Omental fat pad (tissue), 4 donors: ENCODE measurements around the gene SLC15A2. TPM values are rescaled to one million over a fixed set of nuclear protein-coding genes. Genes with fewer than 3 reads are reported as not detected.

Experiments
- ATAC-seq: fragments of 150-250 bp; one replicate; pipeline ENCODE4 v1.9.1; 2016; ENCODE audit warnings: mild to moderate bottlenecking, moderate library complexity; ENCODE audit not compliant: low FRiP score
- DNase-seq: peaks from one replicate; pipeline ENCODE4 v3.0.0-alpha.2; 2019; ENCODE audit warnings: low spot score
- total RNA-seq, 4 donors: library from RNA; depleted of rRNA; stranded (reverse); fragments of >200 nt; gene quantifications; one replicate each; pipeline ENCODE4 v1.1.0, GENCODE V29; 2016
- TF ChIP-seq, protein P1 (sequence below), 3 donors: fragments of 450-650 bp; IDR thresholded peaks; one replicate each; pipeline ENCODE4 v1.5.1; 2016 to 2017; ENCODE audit warnings: antibody characterized with exemption in 3 of 3, mild to moderate bottlenecking in 3 of 3, moderate library complexity in 2 of 3

SLC15A2 gene
- total RNA-seq, 4 donors from 2014 or later = 1.7 to 2.8 (median 2.0) TPM

DNA sequence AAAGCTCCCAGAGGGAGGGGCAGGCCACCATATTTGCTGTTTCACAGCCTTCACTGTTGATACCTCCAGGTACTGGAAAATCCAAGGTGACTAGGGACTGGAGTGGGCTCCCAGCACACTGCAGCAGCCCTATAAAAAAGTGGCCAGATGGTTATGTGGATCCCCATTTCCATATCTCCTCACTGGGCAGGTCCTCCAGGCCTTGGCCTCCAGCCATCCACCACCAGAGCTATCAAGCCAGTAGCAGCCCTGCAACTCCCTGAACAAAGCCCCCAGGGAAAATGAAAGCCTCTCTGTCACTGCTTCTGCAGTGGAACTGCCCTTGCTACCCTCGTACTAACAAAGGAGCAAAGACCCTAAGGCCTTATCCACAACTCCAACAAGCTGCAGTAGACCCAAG is 69.4 kb downstream of the SLC15A2 start:
- DNase-seq (no peak), ATAC-seq (no peak)
- TF ChIP-seq, protein P1, sequence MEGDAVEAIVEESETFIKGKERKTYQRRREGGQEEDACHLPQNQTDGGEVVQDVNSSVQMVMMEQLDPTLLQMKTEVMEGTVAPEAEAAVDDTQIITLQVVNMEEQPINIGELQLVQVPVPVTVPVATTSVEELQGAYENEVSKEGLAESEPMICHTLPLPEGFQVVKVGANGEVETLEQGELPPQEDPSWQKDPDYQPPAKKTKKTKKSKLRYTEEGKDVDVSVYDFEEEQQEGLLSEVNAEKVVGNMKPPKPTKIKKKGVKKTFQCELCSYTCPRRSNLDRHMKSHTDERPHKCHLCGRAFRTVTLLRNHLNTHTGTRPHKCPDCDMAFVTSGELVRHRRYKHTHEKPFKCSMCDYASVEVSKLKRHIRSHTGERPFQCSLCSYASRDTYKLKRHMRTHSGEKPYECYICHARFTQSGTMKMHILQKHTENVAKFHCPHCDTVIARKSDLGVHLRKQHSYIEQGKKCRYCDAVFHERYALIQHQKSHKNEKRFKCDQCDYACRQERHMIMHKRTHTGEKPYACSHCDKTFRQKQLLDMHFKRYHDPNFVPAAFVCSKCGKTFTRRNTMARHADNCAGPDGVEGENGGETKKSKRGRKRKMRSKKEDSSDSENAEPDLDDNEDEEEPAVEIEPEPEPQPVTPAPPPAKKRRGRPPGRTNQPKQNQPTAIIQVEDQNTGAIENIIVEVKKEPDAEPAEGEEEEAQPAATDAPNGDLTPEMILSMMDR (IDR thresholded peaks at IDR 0.05) = no peak

DNA sequence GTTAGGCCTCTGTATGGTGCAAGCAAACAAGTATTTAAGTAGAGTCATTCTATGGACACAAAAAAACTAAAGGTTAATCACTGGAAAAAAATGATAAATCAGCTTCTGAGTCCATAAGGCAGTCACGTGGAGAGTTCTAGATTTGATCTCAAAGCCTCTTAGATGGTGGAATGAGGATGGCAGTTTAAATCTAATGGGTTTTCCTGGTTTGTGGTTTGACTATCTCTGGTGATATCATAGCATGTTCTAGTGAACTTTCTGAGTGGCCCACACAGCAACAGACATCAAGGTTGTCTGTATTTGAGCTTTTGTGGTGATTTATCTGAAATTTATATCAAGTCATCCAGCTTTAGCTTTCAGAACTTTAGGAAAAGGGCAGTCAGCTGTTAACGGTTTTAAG is 75.4 kb downstream of the SLC15A2 start:
- TF ChIP-seq, protein P1 (IDR thresholded peaks at IDR 0.05) = no peak
- ATAC-seq (no peak), DNase-seq (no peak)

DNA sequence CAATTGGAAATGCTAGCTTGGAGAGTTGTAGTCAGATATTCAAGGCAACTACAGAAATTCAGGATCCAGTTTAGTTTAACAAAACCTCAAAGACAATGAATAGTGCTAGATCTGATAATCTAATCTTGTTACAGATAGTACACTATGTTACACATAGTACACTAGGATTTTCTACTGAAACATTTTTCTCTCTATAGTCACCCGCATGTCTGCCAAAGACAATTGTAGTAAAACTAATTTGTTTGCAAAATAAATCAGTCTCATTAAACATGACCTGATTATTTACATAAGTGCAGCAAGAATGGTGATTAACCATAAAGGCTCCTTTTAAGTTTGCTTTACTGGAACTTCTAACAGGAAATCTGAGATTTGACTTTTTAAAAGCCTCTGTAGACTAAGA is 75.8 kb downstream of the SLC15A2 start:
- TF ChIP-seq, protein P1 (IDR thresholded peaks at IDR 0.05) = no peak
- DNase-seq (no peak), ATAC-seq (no peak)

DNA sequence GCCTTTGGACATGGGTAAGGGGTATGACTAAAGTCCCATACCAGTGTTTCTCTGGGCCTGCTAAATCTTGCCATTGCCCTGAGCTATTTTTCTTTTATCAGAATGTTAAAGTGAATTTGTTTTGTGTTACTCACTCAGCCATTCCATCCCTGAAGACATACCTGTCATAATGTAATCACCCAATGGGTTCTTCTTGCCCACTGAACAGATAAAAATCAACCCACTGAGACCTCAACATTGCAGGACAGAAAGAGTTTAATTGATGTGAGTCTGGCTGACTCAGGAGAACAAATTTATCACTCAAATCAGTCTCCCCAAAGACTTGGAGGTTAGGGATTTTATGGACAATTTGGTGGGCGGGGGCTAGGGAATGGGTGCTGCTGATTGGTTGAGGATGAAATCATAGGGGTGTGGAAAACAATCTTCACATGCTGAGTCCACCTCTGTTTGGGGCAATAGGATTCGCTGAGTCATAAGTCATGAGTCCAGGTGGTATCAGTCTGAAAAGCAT is 80.5 kb downstream of the SLC15A2 start:
- ATAC-seq (no peak), DNase-seq (no peak)
- TF ChIP-seq, protein P1 (IDR thresholded peaks at IDR 0.05) = no peak

DNA sequence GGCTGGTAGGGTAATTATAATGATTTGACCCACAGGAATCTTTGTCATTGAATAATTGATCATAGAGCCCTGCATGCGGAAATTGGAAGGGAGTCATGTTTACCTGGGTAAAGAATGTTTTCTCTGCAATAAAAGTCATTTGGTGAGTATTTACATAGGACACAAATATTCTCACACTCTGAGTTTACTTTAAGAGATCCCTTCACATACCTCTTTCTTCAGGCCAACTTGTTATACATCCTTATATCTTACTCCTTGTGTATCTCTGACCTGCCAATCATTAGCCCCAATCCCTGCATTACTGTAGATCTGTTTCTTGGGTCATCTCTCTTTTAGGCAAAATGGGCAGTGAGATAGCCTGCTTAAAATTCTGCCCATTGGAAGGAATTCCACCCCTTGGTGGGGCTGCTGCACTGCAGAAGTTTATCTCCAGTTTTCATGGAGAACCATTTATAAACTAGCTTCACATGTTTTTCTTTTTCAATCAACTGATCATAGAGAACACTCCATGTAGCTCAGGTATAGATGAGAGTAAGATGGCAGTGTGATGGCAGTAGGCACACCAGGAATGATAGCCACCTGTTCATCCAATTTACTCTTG is 81.6 kb downstream of the SLC15A2 start:
- no peak for ATAC-seq
- TF ChIP-seq, protein P1 (IDR thresholded peaks at IDR 0.05) = no peak
- no peak for DNase-seq

DNA sequence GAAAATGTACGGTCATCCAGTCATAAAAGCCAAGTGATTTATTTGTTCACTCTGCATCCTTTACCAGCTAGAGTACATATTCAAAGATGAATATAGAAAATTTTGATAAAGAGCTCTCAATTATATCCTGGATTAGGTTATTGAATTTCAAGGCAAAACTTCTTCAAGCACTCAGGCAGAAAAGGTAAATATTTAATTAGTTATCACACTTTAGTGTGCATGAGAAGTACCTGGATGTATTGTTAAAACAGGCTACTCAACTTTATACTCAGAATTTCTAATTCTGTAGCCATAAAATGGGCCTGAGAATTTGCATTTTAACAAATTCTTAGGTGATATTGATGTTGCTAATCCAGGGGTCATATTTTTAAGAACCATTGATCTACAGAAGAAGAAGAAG is 82.5 kb downstream of the SLC15A2 start:
- no peak for ATAC-seq
- TF ChIP-seq, protein P1 (IDR thresholded peaks at IDR 0.05) = no peak

DNA sequence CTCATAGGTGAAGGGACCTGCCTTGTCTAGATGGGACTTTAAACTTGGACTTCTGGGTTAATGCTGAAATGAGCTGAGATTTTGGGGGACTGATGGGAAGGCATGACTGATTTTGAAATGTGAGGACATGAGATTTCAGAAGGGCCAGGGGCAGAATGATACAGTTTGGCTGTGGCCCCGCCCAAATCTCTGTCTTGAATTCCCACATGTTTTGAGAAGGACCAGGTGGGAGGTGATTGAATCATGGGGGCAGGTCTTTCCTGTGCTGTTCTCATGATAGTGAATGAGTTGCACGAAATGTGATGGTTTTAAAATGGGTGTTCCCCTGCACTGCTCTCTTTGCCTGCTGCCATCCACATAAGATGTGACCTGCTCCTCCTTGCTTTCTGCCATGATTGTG is 85.0 kb downstream of the SLC15A2 start:
- TF ChIP-seq, protein P1 (IDR thresholded peaks at IDR 0.05) = no peak
- ATAC-seq = no peak
- DNase-seq = no peak

More for the DNA sequence above, 82.5 kb downstream of the SLC15A2 start:
- no peak for DNase-seq
